ENCODE data around the gene ZNF777.

DNA sequence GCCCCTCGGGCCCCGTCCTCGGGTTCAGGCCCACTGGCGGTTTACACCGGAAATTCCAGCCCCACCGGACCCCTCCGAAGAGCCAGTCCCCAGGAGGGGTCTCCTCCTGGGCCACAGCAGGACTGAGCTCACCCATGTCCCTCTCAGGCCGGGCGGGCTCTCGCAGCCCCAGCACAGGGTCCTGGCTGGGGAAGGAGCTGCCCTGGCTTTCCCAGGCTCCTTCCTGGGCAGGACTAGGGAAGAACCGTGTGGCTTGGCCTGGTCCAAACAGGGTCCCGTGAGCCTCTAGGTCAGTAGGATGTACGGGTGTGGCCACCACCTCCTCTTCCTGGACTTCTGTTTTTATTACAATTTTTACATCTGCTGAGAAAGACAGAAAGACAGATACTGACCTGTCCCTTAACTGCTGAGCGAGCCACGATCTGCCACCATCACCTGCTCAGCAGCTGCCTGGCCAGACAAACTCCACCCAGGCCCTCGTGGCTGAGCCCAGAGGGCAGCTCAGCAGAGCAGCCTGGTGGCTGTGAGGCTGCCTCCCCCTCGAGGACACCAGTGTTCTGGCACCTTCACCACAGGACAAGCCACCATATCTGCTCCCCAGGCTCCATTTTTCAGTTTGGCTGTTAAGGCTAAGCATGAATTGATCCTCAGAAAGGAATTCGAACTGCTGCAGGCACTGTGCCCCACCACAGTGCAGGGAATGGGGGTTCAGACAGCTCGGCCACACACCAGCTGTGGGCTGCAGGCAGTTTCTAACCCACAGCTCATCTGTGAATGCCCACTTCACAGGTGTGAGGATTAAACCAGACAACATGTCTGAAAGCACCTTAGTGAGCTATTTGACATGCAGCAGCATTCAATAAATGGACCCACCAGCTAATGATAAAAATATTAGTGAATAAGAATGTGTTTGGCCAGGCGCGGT lies 14.5 kb upstream of the ZNF777 start:
- TF ChIP-seq, protein P1, sequence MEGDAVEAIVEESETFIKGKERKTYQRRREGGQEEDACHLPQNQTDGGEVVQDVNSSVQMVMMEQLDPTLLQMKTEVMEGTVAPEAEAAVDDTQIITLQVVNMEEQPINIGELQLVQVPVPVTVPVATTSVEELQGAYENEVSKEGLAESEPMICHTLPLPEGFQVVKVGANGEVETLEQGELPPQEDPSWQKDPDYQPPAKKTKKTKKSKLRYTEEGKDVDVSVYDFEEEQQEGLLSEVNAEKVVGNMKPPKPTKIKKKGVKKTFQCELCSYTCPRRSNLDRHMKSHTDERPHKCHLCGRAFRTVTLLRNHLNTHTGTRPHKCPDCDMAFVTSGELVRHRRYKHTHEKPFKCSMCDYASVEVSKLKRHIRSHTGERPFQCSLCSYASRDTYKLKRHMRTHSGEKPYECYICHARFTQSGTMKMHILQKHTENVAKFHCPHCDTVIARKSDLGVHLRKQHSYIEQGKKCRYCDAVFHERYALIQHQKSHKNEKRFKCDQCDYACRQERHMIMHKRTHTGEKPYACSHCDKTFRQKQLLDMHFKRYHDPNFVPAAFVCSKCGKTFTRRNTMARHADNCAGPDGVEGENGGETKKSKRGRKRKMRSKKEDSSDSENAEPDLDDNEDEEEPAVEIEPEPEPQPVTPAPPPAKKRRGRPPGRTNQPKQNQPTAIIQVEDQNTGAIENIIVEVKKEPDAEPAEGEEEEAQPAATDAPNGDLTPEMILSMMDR (IDR thresholded peaks at IDR 0.05; ENCODE audit: borderline replicate concordance, extremely low read depth, low read length, poor library complexity, severe bottlenecking) = no peak
- TF ChIP-seq EZH2 (IDR thresholded peaks at IDR 0.05; ENCODE audit: borderline replicate concordance, low read depth, low read length, severe bottlenecking) = no peak
